Skeletal muscle satellite cell (primary cell): Measurements from ENCODE around the gene SORCS2.

Experiments used
- H3K27me3 ChIP-seq: 2 replicates; pipeline ENCODE4 v1.7.0; 2013; ENCODE audit warnings: low read length; ENCODE audit not compliant: control insufficient read depth, insufficient read depth
- H3K36me3 ChIP-seq: 2 replicates; pipeline ENCODE4 v1.7.0; 2013; ENCODE audit warnings: mild to moderate bottlenecking, control low read depth, low read length; ENCODE audit not compliant: insufficient read depth
- H3K4me1 ChIP-seq: 2 replicates; pipeline ENCODE4 v1.7.0; 2013; ENCODE audit warnings: low read length; ENCODE audit not compliant: control insufficient read depth, insufficient read depth
- H3K4me2 ChIP-seq: 2 replicates; pipeline ENCODE4 v1.7.0; 2013; ENCODE audit warnings: mild to moderate bottlenecking, low read length
- H3K4me3 ChIP-seq: 2 replicates; pipeline ENCODE4 v1.7.0; 2013; ENCODE audit warnings: low read length
- H3K9ac ChIP-seq: 2 replicates; pipeline ENCODE4 v1.7.0; 2013; ENCODE audit warnings: mild to moderate bottlenecking, low read depth, low read length, moderate library complexity
- H3K9me3 ChIP-seq: replicated peaks from 2 replicates; pipeline ENCODE4 v1.7.0; 2013; ENCODE audit warnings: mild to moderate bottlenecking, control low read depth, low read length

Gene SORCS2

DNA sequence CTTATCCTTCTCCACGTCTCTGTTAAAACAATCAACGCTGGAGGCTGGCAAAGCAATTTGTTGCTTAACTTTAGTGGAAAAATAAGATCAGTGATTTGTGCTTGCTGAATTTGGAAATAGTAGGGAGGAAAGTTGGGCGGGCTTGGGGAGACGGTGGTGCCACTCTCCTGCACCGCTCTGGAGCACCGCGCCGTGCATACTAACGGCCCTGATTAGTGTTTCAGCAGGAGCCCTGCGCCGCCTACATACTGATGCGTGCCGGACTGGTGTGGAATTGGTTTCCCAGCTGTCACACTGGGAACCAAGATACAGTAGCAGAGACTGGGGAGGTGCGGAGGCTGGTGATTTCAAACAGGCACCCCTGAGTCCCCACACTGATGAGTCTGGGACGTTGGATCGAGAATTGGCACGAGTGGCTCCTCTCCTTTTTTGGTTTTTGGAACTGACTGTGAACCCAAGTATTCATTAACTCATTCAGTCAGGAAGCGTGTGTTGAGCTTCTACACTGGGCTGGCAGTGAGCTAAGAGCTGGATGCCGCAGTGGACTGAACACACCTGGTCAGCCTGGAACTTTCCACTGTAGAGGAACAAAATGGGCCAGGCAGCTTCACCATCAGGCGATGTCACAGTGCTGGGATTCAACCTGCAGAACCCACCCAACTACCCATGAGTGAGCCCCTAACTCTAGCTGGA is 271.4 kb downstream of the SORCS2 start:
- H3K4me2 ChIP-seq = no peak overlapping the region
- no peak overlapping the region for H3K4me3 ChIP-seq
- no peaks in the 10 kb centered on the region for H3K4me1 ChIP-seq
- H3K9me3 ChIP-seq = no peaks in the 10 kb centered on the region
- H3K9ac ChIP-seq = no peak overlapping the region
- peaks cover 43% of the 10 kb centered on the region for H3K27me3 ChIP-seq
- no peaks in the 10 kb centered on the region for H3K36me3 ChIP-seq

DNA sequence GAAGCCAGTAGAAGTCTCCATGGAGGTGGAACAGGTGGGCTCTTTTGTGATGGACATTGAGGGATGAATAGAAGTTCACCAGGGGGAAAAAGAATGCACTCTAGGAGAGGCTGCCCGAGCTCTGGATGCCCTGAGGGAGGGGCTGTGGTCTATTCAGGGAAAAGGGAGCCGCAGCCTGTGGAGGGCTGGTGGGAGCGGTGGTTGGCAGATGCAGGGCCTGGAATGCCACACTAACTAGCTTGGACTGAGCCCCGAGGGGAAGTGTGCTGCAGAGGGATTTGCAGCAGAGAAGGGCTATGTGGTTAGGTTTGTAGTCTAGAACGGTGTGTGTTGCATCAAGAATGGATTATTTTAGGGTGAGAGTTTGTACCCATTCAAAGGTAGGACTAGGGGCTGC is 271.9 kb downstream of the SORCS2 start:
- H3K9ac ChIP-seq = no peak overlapping the region

DNA sequence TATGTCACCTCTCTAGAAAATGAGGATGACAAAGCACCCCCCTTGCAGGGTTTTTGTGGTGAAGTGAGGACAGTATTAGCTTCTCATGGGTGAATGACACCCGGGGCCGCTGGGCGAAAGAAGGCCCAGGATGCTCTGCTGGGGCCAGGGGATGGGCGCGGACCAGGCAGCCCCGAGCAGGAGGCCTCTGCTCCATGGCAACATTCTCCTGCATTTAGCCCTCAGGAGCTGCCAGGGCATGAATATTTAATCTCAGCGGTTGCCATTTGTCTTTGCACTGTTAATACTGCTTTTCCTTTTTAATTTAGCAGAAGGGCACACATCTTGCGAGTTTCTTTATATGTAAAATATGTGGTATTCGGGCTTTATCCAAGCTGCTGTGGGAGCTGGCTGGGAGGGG is 272.7 kb downstream of the SORCS2 start:
- no peaks in the 10 kb centered on the region for H3K9me3 ChIP-seq
- H3K4me1 ChIP-seq = no peaks in the 10 kb centered on the region
- H3K4me3 ChIP-seq = no peak overlapping the region
- no peaks in the 10 kb centered on the region for H3K36me3 ChIP-seq
- H3K4me2 ChIP-seq = no peak overlapping the region
- H3K27me3 ChIP-seq = peaks cover 39% of the 10 kb centered on the region
- H3K9ac ChIP-seq = no peak overlapping the region

More for the DNA sequence above, 271.9 kb downstream of the SORCS2 start:
- no peaks in the 10 kb centered on the region for H3K36me3 ChIP-seq
- no peak overlapping the region for H3K4me2 ChIP-seq
- no peaks in the 10 kb centered on the region for H3K9me3 ChIP-seq
- no peaks in the 10 kb centered on the region for H3K4me1 ChIP-seq
- no peak overlapping the region for H3K4me3 ChIP-seq
- H3K27me3 ChIP-seq = peaks cover 43% of the 10 kb centered on the region

DNA sequence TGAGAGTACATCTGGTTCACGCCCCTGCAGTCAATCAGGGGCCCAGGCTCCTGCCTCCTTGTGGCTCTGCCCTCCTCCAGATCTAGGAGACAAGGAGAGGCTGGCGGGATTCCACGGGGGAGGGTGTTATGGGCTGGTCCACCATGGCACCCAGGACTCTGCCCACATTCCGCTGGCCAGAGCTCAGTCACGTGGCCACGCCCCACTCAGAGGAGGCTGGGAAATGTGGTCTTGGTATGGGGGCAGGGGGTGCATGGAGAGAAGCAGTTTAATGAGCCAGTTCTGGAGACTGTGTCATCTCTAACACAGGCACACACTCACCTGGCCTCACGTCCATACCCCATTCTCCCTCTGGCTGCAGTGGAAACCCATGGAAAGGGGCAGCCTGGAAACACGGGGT is 273.9 kb downstream of the SORCS2 start:
- no peak overlapping the region for H3K9ac ChIP-seq
- no peaks in the 10 kb centered on the region for H3K4me1 ChIP-seq
- no peak overlapping the region for H3K4me3 ChIP-seq
- H3K9me3 ChIP-seq = no peaks in the 10 kb centered on the region
- H3K4me2 ChIP-seq = no peak overlapping the region
- H3K27me3 ChIP-seq = peaks cover 27% of the 10 kb centered on the region
- no peaks in the 10 kb centered on the region for H3K36me3 ChIP-seq

DNA sequence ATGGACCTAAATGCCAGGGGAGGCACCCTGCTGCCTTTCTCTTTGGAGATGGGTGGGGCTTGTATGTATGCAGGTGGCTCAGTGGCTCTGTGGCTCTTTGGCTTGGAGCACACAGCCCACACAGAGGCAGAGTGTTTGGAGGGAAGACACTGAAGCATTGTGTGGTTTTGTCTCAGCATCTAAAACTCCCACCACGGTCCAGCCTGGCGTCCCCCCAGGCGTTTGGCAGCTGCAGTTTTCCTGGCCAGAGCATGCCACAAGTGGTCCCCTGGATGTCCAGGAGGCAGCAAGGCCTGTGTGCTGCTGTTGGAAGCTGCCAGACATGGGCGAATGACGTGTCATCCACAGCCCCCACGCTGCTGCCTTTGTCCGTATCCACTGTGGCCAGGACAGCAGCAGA is 274.6 kb downstream of the SORCS2 start:
- H3K4me1 ChIP-seq = no peaks in the 10 kb centered on the region
- no peak overlapping the region for H3K9ac ChIP-seq
- no peaks in the 10 kb centered on the region for H3K9me3 ChIP-seq
- no peaks in the 10 kb centered on the region for H3K36me3 ChIP-seq
- H3K4me2 ChIP-seq = no peak overlapping the region
- H3K4me3 ChIP-seq = no peak overlapping the region
- peaks cover 20% of the 10 kb centered on the region for H3K27me3 ChIP-seq

DNA sequence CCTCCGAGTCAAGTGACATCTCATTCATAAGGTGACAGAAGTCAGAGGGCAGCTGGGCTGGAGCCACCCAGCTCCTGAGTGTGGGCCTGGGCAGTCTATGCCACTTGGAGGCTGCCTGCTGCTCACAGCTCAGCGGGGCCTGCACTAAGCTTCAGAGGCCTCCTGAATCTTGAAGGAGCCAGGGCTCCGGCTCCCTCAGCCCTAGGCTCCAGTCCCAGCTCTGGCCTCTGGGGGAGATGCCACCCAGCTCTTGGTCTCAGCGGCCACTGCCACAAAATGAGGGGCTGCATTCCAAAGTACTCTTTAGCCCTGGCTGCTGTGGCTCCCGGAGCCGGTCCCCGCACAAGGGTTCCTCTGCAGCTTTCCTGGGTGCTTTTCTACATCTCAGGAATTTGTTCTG is 275.1 kb downstream of the SORCS2 start:
- Histone ChIP-seq H3K4me1 (no peaks in the 10 kb centered on the region), H3K4me3 (no peak overlapping the region), H3K36me3 (no peaks in the 10 kb centered on the region), H3K4me2 (no peak overlapping the region), H3K27me3 (peaks cover 14% of the 10 kb centered on the region), H3K9ac (no peak overlapping the region), H3K9me3 (no peaks in the 10 kb centered on the region)

DNA sequence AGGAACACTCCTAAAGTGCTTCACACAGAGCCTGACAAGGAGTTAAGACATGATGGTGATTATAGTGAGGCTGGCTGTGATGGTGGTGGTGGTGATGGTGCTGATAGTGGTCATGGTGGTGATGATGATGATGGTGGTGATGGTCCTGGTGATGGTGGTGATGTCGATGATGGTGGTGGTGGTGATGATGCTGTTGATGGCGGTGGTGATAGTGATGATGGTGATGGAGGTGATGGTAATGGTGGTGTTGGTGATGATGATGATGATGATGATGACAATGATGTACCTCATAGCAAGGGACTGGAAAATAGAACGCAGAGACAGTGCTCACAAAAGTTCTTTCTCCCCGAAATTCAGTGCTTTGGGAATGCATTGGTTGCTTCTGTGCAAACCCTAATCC is 276.7 kb downstream of the SORCS2 start:
- Histone ChIP-seq H3K36me3 (no peaks in the 10 kb centered on the region), H3K9ac (no peak overlapping the region), H3K4me1 (no peaks in the 10 kb centered on the region), H3K4me2 (no peak overlapping the region), H3K9me3 (no peaks in the 10 kb centered on the region), H3K4me3 (no peak overlapping the region), H3K27me3 (peaks cover 1% of the 10 kb centered on the region)

DNA sequence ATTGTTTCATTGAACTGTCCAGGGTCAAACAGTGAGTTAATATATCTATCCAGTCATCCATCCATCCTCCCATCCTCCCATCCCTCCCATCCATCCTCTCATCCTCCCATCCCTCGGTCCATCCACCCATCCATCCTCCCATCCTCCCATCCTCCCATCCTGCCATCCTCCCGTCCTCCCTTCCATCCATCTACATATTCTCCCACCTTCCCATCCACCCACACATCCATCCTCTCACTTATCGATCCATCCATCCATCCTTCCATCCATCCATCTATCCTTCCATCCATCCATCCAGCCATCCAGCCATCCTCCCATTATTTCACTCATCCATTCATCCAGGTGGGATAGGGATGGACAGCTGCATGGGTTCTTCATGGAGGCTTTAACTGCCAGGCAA is 277.8 kb downstream of the SORCS2 start:
- Histone ChIP-seq H3K4me2 (no peak overlapping the region), H3K4me1 (no peaks in the 10 kb centered on the region), H3K9ac (no peak overlapping the region), H3K9me3 (no peaks in the 10 kb centered on the region), H3K4me3 (no peak overlapping the region), H3K36me3 (no peaks in the 10 kb centered on the region), H3K27me3 (no peaks in the 10 kb centered on the region)

DNA sequence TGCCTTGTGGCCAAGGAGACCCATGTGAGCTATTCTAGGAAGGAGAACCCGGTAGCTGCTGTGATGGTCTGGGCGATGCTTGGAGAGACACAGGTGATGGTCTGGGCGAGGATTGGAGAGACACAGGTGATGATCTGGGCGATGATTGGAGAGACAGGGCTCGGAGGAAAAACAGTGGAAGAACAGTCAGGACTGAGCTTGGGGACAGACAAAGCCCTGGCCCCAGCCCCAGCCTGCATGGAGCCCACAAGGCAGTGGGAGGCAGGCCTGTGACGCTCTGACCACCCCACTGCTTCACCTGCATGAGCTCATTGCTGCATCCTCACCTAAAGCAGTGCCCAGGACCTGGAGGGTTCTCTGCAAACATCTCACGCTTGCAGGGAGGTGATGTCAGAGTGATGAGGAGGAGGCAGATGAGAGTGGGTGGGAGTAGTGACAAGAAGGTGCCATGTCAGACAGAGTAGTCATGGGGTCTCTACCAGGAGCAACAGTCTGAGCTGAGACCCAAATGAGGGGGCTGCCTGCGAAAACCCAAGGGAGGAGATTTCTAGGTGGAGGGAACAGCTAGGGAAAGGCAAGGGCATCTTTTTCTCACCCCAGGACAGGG is 278.3 kb downstream of the SORCS2 start:
- no peak overlapping the region for H3K4me2 ChIP-seq
- no peaks in the 10 kb centered on the region for H3K9me3 ChIP-seq
- H3K36me3 ChIP-seq = no peaks in the 10 kb centered on the region
- H3K9ac ChIP-seq = no peak overlapping the region
- no peaks in the 10 kb centered on the region for H3K27me3 ChIP-seq
- no peak overlapping the region for H3K4me3 ChIP-seq
- H3K4me1 ChIP-seq = no peaks in the 10 kb centered on the region

DNA sequence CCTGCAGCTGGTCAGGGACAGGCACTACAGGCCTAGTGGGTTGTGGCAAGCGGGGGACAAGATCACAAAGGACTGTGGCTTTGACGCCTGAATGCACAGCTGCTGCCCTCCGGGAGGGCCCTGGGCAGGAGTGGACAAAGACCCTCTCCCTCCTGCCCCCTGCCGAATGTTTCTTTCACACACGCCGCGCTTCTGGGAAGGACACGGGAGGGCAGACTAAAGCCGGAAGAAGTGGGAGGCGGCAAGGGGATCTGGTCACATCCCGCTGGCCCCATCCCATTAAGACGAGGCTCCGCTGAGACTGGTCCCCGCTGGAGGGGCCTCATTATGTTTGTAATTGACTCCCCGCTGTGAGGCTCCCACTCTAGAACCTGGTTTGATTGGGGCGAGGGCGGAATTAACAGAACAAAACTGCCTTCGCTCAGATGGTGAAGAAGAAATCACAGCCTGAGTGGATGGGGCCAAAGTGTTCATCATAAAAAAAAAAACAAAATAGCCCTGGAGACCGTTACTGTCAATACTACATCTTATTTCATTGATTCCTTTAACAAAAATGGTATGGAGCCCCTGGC is 280.2 kb downstream of the SORCS2 start:
- no peaks in the 10 kb centered on the region for H3K4me1 ChIP-seq
- H3K9ac ChIP-seq = no peak overlapping the region
- H3K36me3 ChIP-seq = no peaks in the 10 kb centered on the region
- H3K27me3 ChIP-seq = no peaks in the 10 kb centered on the region
- H3K9me3 ChIP-seq = no peaks in the 10 kb centered on the region
- H3K4me2 ChIP-seq = no peak overlapping the region
- H3K4me3 ChIP-seq = no peak overlapping the region

DNA sequence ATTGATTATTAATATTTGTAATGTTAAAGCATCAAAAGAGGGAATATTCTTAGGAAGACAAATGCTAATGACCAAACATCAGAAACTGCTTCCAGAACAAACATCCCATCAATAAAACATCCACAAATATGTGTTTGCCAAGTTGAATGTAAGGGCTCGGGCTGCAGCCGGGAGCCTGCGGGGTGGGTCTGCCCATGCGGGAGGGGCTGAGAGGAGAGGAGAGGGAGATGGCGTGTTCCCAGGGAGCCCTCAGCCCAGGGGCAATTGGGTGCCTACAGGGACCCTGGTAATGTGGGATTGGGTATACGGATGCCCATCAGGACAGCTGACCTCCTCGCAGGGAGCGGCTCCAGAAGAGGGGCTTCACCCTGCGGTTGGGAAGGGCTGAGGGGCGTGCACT is 280.7 kb downstream of the SORCS2 start:
- Histone ChIP-seq H3K4me1 (no peaks in the 10 kb centered on the region), H3K4me2 (no peak overlapping the region), H3K9me3 (no peaks in the 10 kb centered on the region), H3K36me3 (no peaks in the 10 kb centered on the region), H3K4me3 (no peak overlapping the region), H3K27me3 (no peaks in the 10 kb centered on the region), H3K9ac (no peak overlapping the region)

DNA sequence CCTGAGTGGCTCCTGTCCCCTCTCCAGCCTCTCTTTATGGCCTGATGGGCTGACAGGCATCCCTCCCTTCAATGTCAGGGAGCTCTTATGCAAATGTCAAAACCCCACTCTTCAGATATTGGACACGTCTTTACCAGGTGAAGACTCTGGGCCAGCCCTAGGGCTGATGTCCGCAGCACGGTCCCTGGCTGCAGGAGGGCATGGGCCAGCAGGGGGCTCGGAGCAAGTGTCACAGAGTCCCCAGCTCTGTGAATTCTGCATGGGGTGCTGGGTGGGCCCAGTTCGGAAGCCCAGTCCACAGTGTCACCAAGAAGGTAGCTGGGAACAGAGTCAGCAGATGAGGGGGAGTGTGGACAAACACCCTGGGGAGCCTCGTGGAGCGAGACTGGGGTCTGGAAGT is 282.0 kb downstream of the SORCS2 start:
- no peak overlapping the region for H3K9ac ChIP-seq
- H3K36me3 ChIP-seq = no peaks in the 10 kb centered on the region
- H3K4me2 ChIP-seq = no peak overlapping the region
- H3K4me3 ChIP-seq = no peak overlapping the region
- no peaks in the 10 kb centered on the region for H3K27me3 ChIP-seq
- no peaks in the 10 kb centered on the region for H3K9me3 ChIP-seq
- H3K4me1 ChIP-seq = no peaks in the 10 kb centered on the region
